K562 (cell line): ENCODE data around the gene MCM9. TPM values are rescaled to one million over a fixed set of nuclear protein-coding genes. Genes with fewer than 3 reads are reported as not detected.

ENCODE experiments used
- ATF3 ChIP-seq, 2 experiments: fragments of 450-650 bp in 1 of 2; sonication (generic) in 1 of 2; formaldehyde crosslinking in 1 of 2; IDR thresholded peaks in 1 of 2; conservative IDR thresholded peaks in 1 of 2; 2 replicates each; pipeline versions ENCODE4 v1.6.1 to v1.8.1; 2016 to 2023; ENCODE audit warnings: mild to moderate bottlenecking in 2 of 2, moderate library complexity in 2 of 2, inconsistent platforms in 1 of 2, missing genetic modification reagents in 1 of 2
- BACH1 ChIP-seq: fragments of 200-800 bp; sonication (Bioruptor generic); IDR thresholded peaks from 2 replicates; pipeline ENCODE4 v1.6.1; 2016; ENCODE audit warnings: missing genetic modification characterization, missing compliant biosample characterization
- CBFA2T3 ChIP-seq: fragments of 450-650 bp; IDR thresholded peaks from 2 replicates; pipeline ENCODE4 v1.6.1; 2017
- CHCHD3 ChIP-seq: fragments of 250-450 bp; sonication (Bioruptor Pico); IDR thresholded peaks from 2 replicates; pipeline ENCODE4 v2.1.2; 2022; ENCODE audit warnings: mild to moderate bottlenecking
- CHD2 ChIP-seq: IDR thresholded peaks from 2 replicates; pipeline ENCODE4 v1.6.1; 2011; ENCODE audit warnings: low read depth, low read length
- EWSR1 ChIP-seq: fragments of 450-650 bp; IDR thresholded peaks from 2 replicates; pipeline ENCODE4 v1.6.1; 2018; ENCODE audit warnings: borderline replicate concordance, mild to moderate bottlenecking, low read depth, moderate library complexity; ENCODE audit not compliant: partially characterized antibody
- EZH2 ChIP-seq: IDR thresholded peaks from 2 replicates; pipeline ENCODE4 v1.6.1; 2012; ENCODE audit warnings: low read depth, mild to moderate bottlenecking, inconsistent platforms, low read length, borderline replicate concordance
- FOSL1 ChIP-seq: fragments of 200-800 bp; sonication (Bioruptor generic); conservative IDR thresholded peaks from 2 replicates; pipeline ENCODE4 v1.6.1; 2016; ENCODE audit warnings: missing genetic modification characterization, missing compliant biosample characterization
- HCFC1 ChIP-seq: IDR thresholded peaks from 2 replicates; pipeline ENCODE4 v1.6.1; 2012; ENCODE audit warnings: low read depth, low read length, improper control_type of control experiment
- KLF13 ChIP-seq: fragments of 450-650 bp; IDR thresholded peaks from 2 replicates; pipeline ENCODE4 v1.6.1; 2016; ENCODE audit warnings: missing genetic modification characterization, low read depth, mild to moderate bottlenecking, missing compliant biosample characterization, moderate library complexity, borderline replicate concordance
- MEIS2 ChIP-seq: fragments of 450-650 bp; IDR thresholded peaks from 2 replicates; pipeline ENCODE4 v1.6.1; 2014; ENCODE audit warnings: mild to moderate bottlenecking; ENCODE audit not compliant: partially characterized antibody
- SAFB2 ChIP-seq: fragments of 200-400 bp; formaldehyde crosslinking; IDR thresholded peaks from 2 replicates; pipeline ENCODE4 v1.6.1; 2018; ENCODE audit warnings: borderline replicate concordance, low read length, low read depth, moderate library complexity; ENCODE audit not compliant: severe bottlenecking
- SIN3A ChIP-seq, 2 experiments: fragments of 150-350 bp in 1 of 2; IDR thresholded peaks; 2 replicates each; pipeline ENCODE4 v1.6.1; 2011 to 2016; ENCODE audit warnings: borderline replicate concordance in 2 of 2, low read depth in 2 of 2, low read length in 2 of 2, mild to moderate bottlenecking in 2 of 2, moderate library complexity in 2 of 2; ENCODE audit not compliant: control insufficient read depth in 1 of 2
- SIX5 ChIP-seq, 2 experiments: IDR thresholded peaks; 2 replicates each; pipeline ENCODE4 v1.6.1; 2011; ENCODE audit warnings: low read length in 2 of 2, borderline replicate concordance in 1 of 2, low read depth in 1 of 2, mild to moderate bottlenecking in 1 of 2, moderate library complexity in 1 of 2; ENCODE audit not compliant: insufficient read depth in 1 of 2
- SMARCA4 ChIP-seq: fragments of 450-650 bp; IDR thresholded peaks from 2 replicates; pipeline ENCODE4 v1.6.1; 2016
- SRSF7 ChIP-seq: fragments of 200-400 bp; formaldehyde crosslinking; optimal IDR thresholded peaks from 2 replicates; pipeline ENCODE3; 2017; ENCODE audit warnings: mild to moderate bottlenecking, low read depth, low read length
- STAT5A ChIP-seq: IDR thresholded peaks from 2 replicates; pipeline ENCODE4 v1.6.1; 2012; ENCODE audit warnings: low read length, inconsistent platforms, borderline replicate concordance
- TOE1 ChIP-seq, 2 experiments: fragments of 450-650 bp in 1 of 2; sonication (generic) in 1 of 2; formaldehyde crosslinking in 1 of 2; IDR thresholded peaks; 2 replicates each; pipeline versions ENCODE4 v1.7.1 to v1.8.0; 2016 to 2022; ENCODE audit warnings: borderline replicate concordance in 2 of 2, mild to moderate bottlenecking in 2 of 2, antibody characterized with exemption in 1 of 2, inconsistent platforms in 1 of 2, low read depth in 1 of 2, missing genetic modification reagents in 1 of 2, moderate library complexity in 1 of 2
- XRCC3 ChIP-seq: fragments of 450-650 bp; IDR thresholded peaks from 2 replicates; pipeline ENCODE4 v1.6.1; 2017; ENCODE audit warnings: mild to moderate bottlenecking, moderate library complexity
- ZNF232 ChIP-seq: sonication (generic); formaldehyde crosslinking; IDR thresholded peaks from 2 replicates; pipeline ENCODE4 v1.8.0; 2022; ENCODE audit warnings: mild to moderate bottlenecking, missing genetic modification reagents
- ZNF507 ChIP-seq: conservative IDR thresholded peaks from 2 replicates; pipeline ENCODE4 v1.6.1; 2017; ENCODE audit warnings: missing genetic modification characterization, missing compliant biosample characterization
- ZNF766 ChIP-seq: fragments of 200-800 bp; sonication (Bioruptor generic); conservative IDR thresholded peaks from 2 replicates; pipeline ENCODE4 v1.6.1; 2016; ENCODE audit warnings: missing genetic modification characterization, missing compliant biosample characterization
- polyA plus RNA-seq, 8 experiments: library from polyadenylated mRNA; depleted of rRNA in 4 of 8; stranded (reverse) in 5 of 8; unstranded in 3 of 8; fragments of >200 nt; fragmentation: Nextera tagmentation in 2 of 8; fragmentation: Illumina TruSeq in 1 of 8; extraction: Ambion mirVana in 2 of 8; extraction: Trizol in 1 of 8; gene quantifications; 2 replicates each; pipeline versions ENCODE4 v1.2.1 to v1.2.3, GENCODE V29; 2011 to 2014; ENCODE audit warnings: inconsistent platforms in 1 of 8, missing spikeins in 1 of 8
- total RNA-seq, 7 experiments: library from RNA; depleted of rRNA in 6 of 7; stranded (reverse); fragments of >200 nt in 6 of 7; fragmentation: Illumina TruSeq in 2 of 7; extraction: Trizol in 2 of 7; gene quantifications; 2 replicates each; pipeline versions ENCODE4 v1.2.1 to v1.2.3, GENCODE V29; 2011 to 2021; ENCODE audit warnings: low replicate concordance in 1 of 7
- TF ChIP-seq, protein P1 (sequence below): fragments of 450-650 bp; formaldehyde crosslinking; conservative IDR thresholded peaks from 2 replicates; pipeline ENCODE4 v1.4.0; 2022; ENCODE audit warnings: mild to moderate bottlenecking, missing genetic modification characterization
- TF ChIP-seq, protein P2 (sequence below): fragments of 450-650 bp; IDR thresholded peaks from 2 replicates; pipeline ENCODE4 v1.7.0; 2016; ENCODE audit warnings: borderline replicate concordance

Gene MCM9
- total and polyA plus RNA-seq, 9 of the 15 experiments (the other 6 are each of a cell fraction or from before 2014, with no cell fraction given), result 4.8 to 16.7 (median 11.6) TPM

GRCh38 chr6:118825661-118826060, 109.3 kb downstream of the MCM9 start (continued):
- no peak for TF ChIP-seq SIN3A (IDR thresholded peaks at IDR 0.05; ENCODE audit: borderline replicate concordance in 2 of 2, control insufficient read depth in 1 of 2, low read depth in 2 of 2, low read length in 2 of 2)
- peak; percentile 17; the same call in 1 of the 2 replicates for TF ChIP-seq STAT5A
- no peak for TF ChIP-seq CHCHD3 (CRISPR knock-in tag)
- TF ChIP-seq EZH2, result no peak
- TF ChIP-seq TOE1 (IDR thresholded peaks at IDR 0.05; ENCODE audit: borderline replicate concordance), result no peak
- TF ChIP-seq TOE1 (CRISPR knock-in tag; IDR thresholded peaks at IDR 0.05; ENCODE audit: borderline replicate concordance, low read depth), result no peak
- TF ChIP-seq CBFA2T3, result peak; percentile 78
- no peak for TF ChIP-seq SAFB2
- no peak for TF ChIP-seq ZNF232 (CRISPR knock-in tag)
- TF ChIP-seq SMARCA4, result peak; percentile 64
- TF ChIP-seq ZNF507 (tag), result no peak
- no peak for TF ChIP-seq XRCC3
- TF ChIP-seq, protein P1, sequence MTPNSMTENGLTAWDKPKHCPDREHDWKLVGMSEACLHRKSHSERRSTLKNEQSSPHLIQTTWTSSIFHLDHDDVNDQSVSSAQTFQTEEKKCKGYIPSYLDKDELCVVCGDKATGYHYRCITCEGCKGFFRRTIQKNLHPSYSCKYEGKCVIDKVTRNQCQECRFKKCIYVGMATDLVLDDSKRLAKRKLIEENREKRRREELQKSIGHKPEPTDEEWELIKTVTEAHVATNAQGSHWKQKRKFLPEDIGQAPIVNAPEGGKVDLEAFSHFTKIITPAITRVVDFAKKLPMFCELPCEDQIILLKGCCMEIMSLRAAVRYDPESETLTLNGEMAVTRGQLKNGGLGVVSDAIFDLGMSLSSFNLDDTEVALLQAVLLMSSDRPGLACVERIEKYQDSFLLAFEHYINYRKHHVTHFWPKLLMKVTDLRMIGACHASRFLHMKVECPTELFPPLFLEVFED (CRISPR knock-in tag), result no peak
- TF ChIP-seq KLF13, result no peak
- TF ChIP-seq BACH1, result no peak
- TF ChIP-seq CHD2, result no peak
- TF ChIP-seq ZNF766 (CRISPR knock-in tag), result no peak
- TF ChIP-seq, protein P2, sequence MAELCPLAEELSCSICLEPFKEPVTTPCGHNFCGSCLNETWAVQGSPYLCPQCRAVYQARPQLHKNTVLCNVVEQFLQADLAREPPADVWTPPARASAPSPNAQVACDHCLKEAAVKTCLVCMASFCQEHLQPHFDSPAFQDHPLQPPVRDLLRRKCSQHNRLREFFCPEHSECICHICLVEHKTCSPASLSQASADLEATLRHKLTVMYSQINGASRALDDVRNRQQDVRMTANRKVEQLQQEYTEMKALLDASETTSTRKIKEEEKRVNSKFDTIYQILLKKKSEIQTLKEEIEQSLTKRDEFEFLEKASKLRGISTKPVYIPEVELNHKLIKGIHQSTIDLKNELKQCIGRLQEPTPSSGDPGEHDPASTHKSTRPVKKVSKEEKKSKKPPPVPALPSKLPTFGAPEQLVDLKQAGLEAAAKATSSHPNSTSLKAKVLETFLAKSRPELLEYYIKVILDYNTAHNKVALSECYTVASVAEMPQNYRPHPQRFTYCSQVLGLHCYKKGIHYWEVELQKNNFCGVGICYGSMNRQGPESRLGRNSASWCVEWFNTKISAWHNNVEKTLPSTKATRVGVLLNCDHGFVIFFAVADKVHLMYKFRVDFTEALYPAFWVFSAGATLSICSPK, result no peak
- no peak for TF ChIP-seq SRSF7
- peak; percentile 44 for TF ChIP-seq MEIS2
- TF ChIP-seq FOSL1 (tag), result peak; percentile 32; the same call in 1 of the 2 replicates
- no peak for TF ChIP-seq EWSR1
- TF ChIP-seq ATF3 (IDR thresholded peaks at IDR 0.05), result peak; percentile 17; the same call in 1 of the 2 replicates
- no peak for TF ChIP-seq ATF3 (CRISPR knock-in tag; conservative IDR thresholded peaks at IDR 0.05)
- no peak for TF ChIP-seq SIX5 (IDR thresholded peaks at IDR 0.05; ENCODE audit: borderline replicate concordance in 1 of 2, insufficient read depth in 1 of 2, low read depth in 1 of 2, low read length in 2 of 2)
- no peak for TF ChIP-seq HCFC1
